GM12892 (cell line): ENCODE measurements around the gene TLN1.

ENCODE experiments used
- POLR2A ChIP-seq: IDR thresholded peaks from 2 replicates; pipeline ENCODE4 v1.6.1; 2011; ENCODE audit warnings: low read depth, low read length, control low read depth
- POLR2AphosphoS5 ChIP-seq: IDR thresholded peaks from 2 replicates; pipeline ENCODE4 v1.6.1; 2011; ENCODE audit warnings: low read depth, low read length, control low read depth
- TAF1 ChIP-seq: IDR thresholded peaks from 2 replicates; pipeline ENCODE4 v1.6.1; 2011; ENCODE audit warnings: low read depth, mild to moderate bottlenecking, control low read depth, low read length, borderline replicate concordance

DNA sequence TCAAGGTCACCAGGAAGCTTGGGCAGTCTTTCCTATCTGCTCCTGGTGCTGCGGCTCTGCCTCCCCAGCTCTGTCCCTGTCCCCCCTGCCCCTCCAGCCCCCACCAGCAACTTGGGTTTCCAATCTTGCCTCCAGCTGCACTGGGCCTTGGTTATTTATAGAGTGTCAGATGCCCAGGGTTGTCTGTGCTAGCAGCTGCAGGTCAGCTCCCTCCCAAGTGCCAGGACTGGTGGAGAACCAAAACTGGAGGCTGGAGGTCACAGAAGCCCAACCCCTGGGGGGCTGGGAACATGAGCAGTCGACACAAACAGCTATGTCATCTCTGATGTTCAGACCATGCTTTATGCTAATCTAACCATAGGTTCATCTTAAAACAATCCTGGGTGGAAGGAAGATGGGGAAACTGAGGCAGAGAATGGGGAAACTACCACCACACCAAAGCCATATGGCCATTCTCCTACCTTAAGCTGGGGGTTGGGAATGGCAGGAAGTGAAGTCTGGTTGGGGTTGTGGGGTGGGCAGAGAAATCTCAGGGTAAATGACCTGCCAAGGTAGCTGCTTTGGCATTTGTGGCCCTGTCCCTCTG is 43.9 kb downstream of the TLN1 start:
- no peak for TF ChIP-seq POLR2A
- TF ChIP-seq TAF1: no peak
- TF ChIP-seq POLR2AphosphoS5: no peak
